Stimulated activated CD8-positive, alpha-beta memory T cell treated with anti-CD3 and anti-CD28 coated beads, Interleukin-4, amount 100 ng/mL, for 1 hour (primary cell): ENCODE results near the gene PSD4.

Source experiments
- DNase-seq, 2 donors: peaks; one replicate each; pipeline ENCODE4 v3.0.0-alpha.2; 2020; ENCODE audit warnings: low read depth in 2 of 2, low spot score in 1 of 2

The PSD4 gene

DNA sequence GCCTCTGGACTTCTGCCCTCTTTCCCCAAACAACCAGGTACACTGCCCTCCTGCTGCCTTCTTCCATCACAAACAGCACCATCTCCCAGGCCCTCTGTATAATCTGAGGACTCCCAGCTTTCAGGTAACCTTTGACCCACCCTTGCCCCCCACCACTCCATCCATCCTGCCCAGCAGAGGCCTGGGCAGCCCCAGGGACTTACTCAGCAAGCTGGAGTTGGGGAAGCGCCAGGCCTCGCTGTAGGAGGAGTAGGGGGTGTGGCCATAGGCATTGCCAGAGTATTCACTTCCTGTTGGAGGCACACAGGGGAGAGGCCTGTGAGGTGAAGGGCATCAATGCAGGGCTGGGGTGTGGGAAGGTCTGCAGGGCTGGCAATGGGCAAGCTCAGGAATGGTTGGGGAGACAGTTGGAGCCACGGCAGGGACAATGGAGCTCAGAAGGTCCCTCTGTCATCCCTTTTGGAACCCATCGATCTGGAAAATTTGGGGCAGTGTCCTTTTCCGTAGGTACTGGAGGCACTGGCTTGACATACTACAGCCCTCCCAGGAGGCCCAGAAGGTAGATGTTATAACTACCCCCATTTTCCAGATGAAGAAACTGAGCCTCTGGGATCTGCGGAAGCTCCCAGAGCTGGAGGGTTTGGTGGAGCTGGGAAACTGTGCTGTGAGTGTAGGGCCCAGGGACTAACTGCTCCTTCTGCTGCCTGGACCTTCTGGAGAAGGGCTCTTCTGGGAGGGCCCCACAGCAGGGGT is 46.3 kb downstream of the PSD4 start:
- DNase-seq, result no peak

DNA sequence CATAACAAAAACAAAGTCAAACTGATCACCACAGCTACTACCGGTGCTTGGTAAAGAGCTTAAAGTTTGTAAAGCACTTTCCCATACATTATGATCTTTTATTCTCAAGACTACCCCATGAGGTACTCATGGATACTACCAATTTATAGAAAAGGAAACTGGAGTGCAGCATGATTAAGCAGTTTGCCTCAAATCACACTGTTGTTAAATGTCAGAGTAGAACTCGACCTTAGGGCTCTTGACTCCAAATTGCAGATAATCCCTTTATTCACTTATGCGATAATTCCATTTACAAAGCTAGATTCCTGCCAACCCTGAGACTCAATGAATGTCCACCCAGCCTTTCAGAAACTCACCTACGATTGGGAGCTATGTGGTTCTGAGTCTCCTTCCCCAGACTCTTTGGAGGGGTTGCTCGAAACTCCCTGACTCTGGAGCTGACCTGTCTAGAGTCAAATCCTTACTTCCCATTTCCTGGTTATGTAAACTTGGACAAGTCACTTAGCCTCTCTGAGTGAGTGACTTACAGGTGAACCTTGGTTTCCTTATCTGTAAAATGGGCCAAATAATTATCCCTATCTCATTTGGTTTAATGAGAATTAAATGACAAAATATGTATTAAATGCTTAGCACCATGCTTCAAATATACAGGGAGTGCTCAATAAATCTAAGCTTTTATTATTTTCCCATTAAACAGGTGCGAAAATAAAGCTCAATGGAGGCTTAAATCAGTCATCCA is 47.4 kb downstream of the PSD4 start:
- DNase-seq, result no peak

DNA sequence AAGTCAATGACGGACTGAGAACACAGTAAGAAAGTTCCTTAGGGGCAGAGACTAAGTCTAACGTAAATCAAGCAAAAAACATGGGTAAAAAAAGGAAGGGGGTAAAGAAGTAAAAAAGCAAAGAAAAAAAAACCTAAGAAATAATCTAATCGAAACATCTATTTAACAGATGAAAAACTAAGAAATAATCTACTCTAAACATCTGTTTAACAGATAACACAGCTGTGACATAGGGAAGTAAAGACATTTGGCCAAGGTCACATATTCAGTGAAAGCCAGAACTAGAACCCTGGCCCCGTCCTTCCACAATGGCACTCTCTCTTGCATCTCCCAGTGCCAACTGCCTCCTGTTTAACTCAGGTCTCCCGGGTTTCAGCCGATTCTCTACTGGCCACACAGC is 48.1 kb downstream of the PSD4 start:
- DNase-seq, result no peak

DNA sequence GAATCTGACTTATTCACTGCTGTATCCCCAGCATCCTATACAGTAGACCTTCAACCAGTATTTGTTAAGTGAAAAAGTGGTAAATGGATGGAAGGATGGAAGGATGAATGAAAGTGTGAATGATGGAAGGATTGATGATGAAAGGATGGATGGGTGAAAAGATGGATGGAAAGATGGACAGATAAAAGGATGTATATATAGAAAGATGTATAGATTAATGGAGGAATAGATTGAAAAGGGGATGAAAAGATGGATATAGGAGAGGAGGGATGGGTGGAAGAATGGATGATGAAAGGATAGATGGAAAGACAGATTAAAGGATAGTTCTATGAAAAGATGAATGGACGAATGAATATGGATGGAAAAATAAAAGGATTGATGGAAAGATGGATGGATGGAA is 50.0 kb downstream of the PSD4 start:
- no peak for DNase-seq

DNA sequence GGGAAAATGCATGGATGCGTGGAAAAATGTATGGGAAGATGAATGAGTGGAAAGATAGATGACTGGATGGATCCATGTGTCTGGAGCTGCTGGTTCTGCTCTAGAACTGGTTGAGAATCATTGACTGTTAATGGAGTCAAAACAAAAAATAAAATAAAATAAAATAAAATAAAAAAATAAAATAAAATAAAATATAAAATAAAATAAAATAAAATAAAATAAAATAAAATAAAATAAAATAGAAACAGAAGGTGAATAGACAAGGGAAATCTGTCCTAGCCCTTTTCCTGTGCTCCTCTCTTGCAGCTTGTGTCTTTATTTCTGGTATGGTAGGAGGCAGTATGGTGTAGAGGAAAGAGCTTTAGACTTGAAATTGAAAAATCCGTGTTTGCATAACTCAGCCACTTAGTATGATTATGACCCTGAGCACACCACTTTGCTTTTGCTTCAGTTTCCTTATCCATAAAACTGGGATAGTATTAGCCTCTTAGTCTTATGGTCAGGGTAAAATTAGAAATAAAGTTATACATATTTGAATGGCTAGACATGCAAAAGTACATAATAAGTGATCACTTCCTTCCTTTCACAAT is 51.0 kb downstream of the PSD4 start:
- no peak for DNase-seq

DNA sequence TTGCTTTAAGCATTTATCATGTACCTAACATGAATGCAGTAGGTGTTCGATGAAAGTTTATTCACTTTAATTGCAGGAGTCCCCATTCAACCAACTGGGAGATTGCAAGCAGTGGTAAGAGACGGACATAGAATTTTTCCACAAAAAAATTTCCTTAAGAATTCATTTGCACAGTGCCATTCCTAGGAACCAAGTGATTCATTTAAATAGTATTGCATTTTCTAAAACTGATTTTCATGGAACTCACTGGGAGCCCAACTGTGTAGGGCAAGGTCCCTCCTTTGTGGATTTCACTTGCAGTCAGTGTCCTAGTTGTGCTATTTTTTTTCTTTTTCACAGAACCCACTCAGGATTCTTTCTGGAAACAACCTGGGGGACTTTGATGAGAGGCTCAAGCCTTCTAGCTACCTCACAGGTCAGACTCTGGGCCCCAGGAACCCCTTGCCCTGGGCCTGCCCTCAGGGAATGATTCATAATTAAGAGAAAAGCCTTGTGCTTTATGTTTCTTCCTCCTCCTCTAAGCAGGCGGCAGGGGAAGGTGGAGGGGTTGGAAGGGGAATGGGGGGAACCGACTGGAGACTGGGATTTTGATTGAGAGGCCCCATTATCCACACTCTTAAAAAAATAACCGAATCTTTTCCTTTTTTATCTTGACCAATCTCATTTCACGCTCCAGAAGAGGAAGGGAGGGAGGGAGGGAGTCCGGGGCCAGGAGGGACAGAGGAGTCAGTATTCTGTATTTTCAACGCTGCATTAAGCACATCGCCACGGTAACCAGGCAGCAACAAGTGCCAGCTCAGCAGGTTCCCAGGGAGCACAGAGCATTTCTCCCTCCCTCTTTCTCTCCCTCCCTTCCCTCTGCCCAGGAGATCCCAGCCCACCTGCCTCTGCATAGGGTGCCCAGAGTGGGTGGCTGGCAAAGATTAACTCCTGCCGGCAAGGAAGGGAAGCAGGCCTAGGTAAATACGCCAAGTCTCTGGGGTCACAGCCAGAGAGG is 51.8 kb downstream of the PSD4 start:
- no peak for DNase-seq

DNA sequence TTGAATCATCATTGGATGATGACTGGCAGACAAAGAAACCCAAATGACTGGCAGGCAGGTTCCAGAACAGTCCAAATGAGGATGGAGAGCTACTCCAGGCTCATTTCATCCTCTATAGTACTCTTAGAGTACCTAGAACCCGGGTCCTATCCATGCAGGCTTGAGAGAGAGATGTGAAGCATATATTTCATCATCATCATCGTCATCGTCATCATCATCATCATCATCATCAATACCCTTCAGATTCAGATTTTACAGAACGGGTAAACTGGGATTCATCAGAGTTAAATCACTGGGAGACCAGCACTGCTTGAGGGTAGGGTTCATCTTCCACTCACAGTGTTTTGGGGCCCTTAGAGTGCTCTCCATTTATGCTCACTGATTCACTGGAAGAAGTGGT is 52.7 kb downstream of the PSD4 start:
- no peak for DNase-seq

DNA sequence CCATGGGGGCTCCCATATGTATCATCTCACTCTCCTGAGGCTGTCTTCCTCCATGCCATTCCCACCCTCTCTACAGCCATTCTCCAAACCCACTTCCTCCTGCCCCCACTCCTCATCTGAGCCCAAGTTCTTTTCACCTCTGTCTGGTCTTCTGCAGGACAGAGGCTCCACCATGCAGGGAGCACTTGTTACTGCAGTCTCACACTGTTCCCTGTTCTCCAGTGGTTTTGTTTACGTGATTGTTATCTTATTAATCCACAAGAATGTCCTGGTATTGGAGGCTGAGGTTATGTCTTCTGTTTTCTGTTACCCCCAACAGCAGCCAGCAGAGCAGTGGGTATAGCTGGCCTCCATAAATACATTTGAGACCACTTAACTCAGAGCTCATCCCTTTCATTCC is 53.5 kb downstream of the PSD4 start:
- no peak for DNase-seq

DNA sequence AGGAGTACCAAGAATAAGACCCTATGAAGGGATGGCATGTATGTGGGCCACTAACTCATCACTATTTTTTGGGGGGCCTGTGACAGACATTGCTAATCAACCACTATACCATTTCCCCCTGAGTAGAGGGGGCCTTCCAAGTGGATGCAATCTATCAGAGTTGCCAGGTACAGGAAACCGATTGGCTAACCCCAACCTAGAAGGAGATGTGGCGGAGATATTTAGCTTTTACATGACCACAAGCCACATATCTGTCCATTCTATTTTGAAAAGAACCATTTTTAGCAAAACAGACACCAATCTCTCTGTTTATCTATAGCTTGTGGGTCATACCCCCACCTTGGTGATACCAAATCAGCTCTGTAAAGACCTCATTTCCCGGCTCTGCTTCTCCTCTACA is 53.9 kb downstream of the PSD4 start:
- DNase-seq, result no peak

DNA sequence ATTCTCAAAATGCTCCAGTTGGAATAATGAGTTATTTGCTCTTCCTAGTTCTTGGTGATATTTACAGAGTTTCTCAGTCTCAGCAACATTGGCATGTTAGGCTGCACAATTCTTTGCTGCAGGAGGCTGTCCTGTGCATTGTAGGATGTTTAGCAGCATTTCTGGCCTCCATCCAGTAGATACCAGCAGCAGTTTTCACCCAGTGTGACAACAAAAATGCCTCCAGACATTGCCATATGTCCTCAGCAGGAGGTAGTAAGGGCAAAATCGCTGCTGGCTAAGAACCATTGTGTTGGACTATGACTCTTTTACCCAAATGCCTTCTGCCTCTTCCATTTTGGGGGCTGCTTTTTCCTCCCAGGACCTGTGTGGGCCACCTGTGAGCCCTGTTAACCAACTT is 54.6 kb downstream of the PSD4 start:
- DNase-seq, result no peak

DNA sequence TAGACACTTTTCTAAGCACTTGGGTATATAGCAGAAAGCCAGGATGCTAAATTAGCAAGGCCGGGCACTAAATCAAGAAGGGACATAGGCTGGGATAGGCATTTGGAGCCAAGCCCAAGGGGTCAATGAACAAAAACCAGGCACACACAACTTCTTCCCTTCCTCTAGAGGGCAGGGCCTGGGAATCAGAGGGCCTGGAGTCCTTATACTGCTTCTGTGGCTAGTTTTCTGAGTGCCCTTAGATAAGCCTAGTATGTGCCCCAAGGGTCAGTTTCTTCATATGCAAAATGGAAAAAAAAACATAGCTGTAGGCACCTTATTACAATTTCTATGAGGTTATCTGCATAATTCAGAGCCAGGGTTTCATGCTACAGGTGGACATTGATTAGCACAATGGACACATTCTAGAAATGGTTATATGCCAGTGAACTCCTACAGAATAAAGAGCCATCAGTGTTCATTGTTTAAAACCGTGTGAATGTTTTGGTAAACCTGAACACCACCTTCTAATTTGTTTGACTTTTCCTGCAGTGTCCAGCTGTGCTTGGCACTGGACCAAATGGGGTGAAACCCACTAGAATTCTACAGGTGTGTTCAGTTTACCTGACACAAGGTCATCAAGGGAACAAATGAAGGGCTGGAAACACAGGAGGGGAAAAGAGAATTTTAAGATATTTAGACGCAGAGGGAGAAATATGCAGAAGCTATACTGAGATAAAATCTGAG is 55.4 kb downstream of the PSD4 start:
- no peak for DNase-seq

DNA sequence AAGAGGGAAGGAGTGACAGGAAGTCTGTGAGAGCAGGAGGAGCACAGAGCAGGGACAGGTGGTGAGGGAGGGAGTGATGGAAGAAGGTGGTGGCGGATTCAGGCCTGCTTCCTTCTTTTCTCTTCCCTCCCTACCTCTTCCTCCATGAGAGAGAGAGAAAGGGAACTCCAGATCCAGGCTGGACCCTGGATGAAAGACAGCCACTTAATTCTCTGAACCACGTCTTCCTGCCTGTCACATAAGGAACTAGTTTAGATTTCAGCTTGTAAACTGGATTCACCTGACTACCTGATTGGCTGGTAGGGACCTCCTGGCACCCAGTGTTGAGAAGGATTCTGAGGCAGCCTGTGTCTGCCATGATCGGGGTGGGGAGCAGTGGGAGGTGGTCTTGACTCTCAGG is 56.0 kb downstream of the PSD4 start:
- DNase-seq, result no peak

DNA sequence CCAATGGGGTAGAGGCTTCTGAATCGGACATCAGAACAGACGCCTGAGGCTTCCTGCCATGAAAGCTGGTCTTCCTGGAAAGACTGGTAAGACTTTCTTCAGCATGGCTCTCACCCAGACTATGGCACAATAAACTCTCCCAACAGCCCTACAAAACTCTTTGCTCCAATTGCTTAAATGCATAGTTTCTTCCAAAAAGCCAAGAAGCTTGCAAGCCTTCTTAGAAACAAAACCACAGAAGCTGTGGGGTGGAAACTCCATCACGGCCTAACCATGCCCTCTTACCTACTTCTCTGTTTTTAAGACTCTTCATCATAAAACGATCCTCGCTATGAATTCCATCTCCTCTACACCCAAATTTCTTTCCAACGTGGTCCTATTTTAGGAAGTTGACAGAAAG is 56.8 kb downstream of the PSD4 start:
- DNase-seq, result no peak

DNA sequence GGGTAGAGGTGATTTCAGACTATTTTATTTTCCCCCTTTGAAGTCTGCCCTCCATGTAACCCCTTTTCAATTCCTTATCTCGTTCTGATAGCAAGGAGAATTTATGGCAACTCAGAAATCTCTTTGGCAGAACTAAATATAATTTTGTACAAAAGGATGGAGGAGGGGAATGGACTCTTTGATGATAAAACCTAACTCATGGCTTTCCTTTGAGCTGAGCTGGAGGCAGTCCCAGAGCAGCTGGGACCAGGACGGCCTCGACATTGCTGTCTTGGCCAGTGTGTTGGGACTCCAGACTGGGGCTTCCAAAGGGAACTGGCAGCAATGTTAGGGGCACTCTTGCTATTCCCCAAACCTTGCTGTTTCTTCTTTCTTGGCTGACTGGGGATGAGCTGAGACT is 57.3 kb downstream of the PSD4 start:
- DNase-seq, result no peak

DNA sequence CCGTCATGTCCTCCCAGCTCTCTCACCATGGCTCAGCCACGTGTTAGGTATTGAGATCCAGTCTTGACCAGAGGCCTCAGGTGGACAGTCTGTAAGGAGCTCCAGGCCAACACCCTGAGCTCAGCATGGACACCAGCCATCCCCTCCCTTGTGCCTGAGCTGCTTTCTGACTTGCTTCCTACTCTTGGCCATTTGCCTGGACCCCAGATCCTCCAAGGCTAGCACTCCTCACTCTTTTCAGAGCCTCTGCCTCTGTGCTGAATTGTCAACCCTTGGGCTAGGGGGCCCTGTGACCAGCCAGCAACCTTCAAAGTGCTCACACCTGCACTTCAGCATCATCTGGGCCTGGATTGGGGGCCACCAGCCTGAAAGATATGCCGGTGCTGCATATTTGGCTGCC is 58.4 kb downstream of the PSD4 start:
- no peak for DNase-seq

DNA sequence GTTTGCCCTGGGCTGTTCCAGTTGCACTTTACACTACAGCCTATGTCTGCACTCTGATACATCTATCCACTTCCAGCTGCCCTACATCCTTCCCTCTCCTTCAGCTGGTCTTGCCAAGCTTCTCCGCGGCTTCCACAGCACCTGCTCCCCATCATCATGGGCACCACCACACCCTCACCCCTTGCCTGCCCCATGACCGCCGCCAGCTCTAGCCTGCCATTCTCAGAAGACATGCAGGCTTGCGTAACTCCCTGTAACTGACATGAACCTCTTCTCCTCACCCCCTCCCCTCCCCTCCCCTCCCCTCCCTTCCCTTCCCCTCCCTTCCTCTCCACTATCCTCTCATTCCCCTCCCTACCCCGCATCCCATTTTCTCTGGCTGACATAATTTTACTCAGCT is 59.0 kb downstream of the PSD4 start:
- no peak for DNase-seq

DNA sequence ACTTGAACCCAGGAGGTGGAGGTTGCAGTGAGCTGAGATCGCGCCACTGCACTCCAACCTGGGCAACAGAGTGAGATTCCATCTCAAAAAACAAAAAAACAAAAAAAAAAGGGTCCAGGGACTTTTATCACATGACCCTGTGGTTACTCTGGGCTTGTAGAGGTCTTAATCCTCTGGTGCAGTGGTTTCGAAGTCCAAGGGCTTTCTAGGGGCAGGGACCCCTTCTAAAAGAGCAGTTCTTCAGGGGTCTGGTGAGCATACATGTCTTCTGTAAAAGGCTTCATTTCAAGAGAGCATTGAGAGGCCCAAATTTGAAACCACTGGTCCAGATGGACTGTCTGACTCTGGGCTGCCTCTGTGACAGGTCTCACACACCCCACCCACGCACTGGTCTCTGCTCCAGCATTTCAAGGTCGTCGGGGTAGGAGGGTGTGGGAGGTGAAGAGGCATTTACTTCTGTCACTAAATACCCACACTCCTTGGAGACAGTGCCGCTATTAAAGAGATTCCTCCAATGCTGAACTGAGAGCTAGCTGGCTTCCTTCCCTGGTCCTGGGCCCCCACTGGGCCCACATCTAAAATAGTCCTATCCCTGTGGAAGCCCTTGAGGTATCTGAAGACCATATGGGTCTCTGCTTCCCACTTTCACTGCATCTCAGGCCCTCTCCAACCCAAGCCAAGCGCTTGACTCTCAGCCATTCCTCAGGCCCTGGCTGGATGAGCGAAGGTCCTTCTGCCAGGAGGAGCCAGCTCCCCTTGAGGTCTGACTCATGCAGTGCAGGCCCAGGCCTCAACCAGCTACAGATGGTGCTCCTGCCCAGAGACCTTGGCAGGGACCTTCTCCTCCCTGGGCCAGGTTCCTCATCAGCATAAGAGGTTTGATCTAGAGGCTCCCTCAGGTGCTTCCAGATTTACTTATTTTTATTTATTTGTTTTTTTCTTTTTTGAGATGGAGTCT is 60.1 kb downstream of the PSD4 start:
- no peak for DNase-seq

DNA sequence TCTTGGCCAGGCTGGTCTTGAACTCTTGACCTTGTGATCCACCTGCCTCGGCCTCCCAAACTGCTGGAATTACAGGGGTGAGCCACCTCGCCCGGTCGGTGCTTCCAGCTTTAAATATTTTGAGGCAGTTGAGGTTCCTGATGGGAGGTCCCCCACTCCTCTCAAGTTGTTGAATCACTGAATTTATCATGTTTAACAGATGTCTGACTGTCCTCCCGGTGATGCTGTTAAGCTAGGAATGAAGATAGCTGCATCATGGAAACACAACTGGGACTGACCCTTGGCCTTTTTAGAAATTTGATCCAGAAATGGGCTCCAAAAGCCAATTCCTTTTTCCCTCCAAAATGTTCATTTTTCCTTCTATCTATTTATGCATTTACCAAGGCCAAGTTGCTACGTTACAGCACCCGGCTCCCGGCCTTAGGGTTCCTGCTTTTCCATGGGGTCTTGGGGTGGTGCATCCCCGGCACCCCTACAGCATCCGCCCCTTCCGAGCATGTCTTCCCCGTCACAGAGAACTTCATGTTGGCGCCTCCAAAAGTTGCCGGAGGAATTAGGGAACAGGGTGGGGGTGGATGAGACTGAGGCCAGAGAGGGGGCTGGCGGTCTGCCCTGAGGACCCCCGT is 61.1 kb downstream of the PSD4 start:
- DNase-seq, result no peak
